GM12891 (cell line): ENCODE measurements around the gene SMIM3.

ENCODE experiments used
- POLR2A ChIP-seq: IDR thresholded peaks from 2 replicates; pipeline ENCODE4 v1.6.1; 2011; ENCODE audit warnings: low read depth, low read length, control low read depth
- POLR2AphosphoS5 ChIP-seq: IDR thresholded peaks from 2 replicates; pipeline ENCODE4 v1.6.1; 2011; ENCODE audit warnings: low read depth, low read length, control low read depth
- POU2F2 ChIP-seq: IDR thresholded peaks from 2 replicates; pipeline ENCODE4 v1.6.1; 2011; ENCODE audit warnings: low read depth, mild to moderate bottlenecking, control low read depth, low read length, moderate library complexity
- TAF1 ChIP-seq: IDR thresholded peaks from 2 replicates; pipeline ENCODE4 v1.6.1; 2011; ENCODE audit warnings: low read depth, low read length, control low read depth

- TF ChIP-seq POLR2A (no peak), POLR2AphosphoS5 (no peak), POU2F2 (no peak), TAF1 (no peak)
Measured at GRCh38 chr5:150771034-150771795, 7.3 kb upstream of the SMIM3 start.
